NCI-H524 treated with DMSO at 0.1 percent for 48 hours (cell line): ENCODE measurements around the gene CD300LB.
"Not testable (repeated sequence)": the region's sequence is repeated elsewhere in the genome, so short reads cannot be mapped to it uniquely, and the experiment has no call there.

Source experiments
- DNase-seq: peaks from one replicate; lab custom pipeline; 2025; lab: John Stamatoyannopoulos, UW

Gene CD300LB

DNA sequence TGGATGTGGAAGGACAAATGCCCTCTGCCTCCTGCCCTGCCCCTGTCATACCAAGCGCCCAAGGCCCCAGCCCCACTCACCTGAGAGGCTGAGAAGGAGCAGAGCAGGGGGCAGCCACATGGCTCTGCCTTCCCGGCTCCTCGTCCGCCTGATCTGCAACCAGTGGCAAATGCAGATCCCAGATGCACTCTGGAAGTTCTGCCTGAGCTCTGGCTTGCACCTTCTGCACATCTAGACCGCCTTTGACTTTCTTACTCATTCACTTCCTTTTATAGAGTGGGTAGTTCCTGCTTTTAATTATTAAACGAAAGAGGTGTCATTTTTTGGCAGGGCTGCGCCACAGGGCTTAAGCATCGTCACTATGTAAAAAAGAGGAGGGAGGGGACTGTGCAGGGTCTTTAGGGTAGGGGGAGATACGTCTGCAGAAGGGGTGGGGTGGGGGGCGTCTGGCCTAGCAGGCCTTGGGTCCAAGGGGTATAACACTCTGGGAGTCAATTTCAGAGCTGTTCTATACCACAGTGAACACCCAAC lies at the start of gene CD300LB:
Gene CD300LB (minus strand): TSS at position 245 of the 531 bp plus-strand sequence. CDS start 125 bp downstream, at position 120.
- DNase-seq = no peak

GRCh38 chr17:74579900-74580299 lies 48.6 kb upstream of the CD300LB start:
- no peak for DNase-seq

GRCh38 chr17:74578979-74579378 lies 47.7 kb upstream of the CD300LB start:
- no peak for DNase-seq

DNA sequence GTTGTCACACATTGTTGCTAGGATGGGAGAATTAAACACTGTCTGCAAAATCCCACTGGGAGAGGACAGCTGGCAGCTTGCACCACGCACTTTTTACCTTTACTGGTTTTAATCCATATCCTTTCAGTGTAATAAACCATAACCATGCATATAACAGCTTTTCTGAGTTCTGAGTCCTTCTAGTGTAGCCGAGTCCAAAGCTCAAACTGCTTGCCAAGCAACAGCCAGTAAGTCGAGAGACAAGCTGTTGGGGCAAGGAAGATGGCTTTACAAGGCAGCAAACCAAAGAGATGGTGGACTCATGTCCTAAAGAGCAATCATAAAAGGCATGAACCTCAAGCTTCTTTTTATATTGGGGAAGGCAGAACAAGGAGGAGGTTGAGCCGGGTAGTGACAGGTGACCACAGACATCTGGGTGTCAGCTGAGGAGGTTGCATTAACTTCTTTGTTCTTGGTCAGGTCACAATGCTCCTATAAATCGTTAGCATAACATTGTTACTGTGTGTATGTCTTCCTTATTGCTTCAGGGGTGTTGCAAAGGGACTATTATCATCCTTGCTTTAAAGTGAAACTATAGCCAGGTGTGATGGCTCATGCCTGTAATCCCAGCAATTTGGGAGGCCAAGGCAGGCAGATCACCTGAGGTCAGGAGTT lies 43.3 kb upstream of the CD300LB start:
- DNase-seq = no peak

- DNase-seq = not testable (repeated sequence)
Measured at GRCh38 chr17:74573635-74574034, 42.4 kb upstream of the CD300LB start.

GRCh38 chr17:74573169-74573568 lies 41.9 kb upstream of the CD300LB start:
- DNase-seq = no peak

DNA sequence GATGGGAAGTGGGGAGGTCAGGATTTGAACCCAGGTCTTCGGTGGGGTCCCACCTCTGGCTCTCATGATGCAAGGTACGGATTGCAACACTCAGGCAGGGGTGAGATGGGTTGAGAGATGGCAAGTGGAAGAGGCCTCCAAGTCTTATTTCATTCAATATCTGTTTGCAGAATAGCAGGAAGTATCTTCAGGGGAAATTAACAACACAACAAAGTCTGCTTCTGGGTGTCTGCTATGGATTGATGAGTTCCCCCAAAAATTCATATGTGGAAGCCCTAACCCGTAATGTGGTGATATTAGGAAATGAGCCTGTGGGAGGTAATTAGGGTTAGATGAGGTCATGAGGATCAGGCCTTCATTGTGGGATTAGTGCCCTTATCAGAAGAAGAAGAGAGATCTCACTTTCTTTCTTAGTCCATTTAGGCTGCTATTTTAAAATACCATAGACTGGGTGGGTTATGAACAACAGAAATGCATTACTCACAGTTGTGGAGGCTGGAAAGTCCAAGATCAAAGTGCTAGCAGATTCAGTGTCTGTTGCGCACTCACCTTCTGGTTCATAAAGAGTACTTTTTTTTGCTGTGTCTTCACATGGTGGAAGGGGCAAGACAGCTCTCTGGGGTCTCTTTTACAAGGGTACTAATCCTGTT lies 40.5 kb upstream of the CD300LB start:
- no peak for DNase-seq

GRCh38 chr17:74569020-74570003 lies 38.0 kb upstream of the CD300LB start:
- DNase-seq = no peak

GRCh38 chr17:74568106-74568873 lies 37.0 kb upstream of the CD300LB start:
- no peak for DNase-seq

- DNase-seq = no peak
Measured at GRCh38 chr17:74567397-74567796, 36.1 kb upstream of the CD300LB start, which contains the start of gene CD300H. TSS of gene CD300H (minus strand) at chr17:74567509.

GRCh38 chr17:74566132-74566753 lies 35.0 kb upstream of the CD300LB start:
- DNase-seq = no peak

DNA sequence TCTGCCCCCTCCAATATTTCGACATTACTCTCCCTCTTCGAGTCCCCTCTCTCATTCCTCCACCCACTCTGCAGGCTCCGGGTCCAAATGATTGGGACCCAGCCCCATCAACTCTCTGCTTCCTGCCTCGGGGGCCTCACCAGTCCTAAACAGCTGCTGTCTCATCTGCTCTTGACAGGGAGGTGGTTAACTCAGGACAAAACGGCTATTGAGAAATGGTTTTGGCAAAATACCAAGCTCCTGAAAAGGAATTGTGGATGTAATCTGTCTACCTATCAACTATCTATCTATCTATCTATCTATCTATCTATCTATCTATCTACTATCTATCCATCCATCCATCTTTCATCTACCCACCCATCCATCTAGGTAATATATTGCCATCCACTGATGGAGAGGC lies 33.9 kb upstream of the CD300LB start:
- DNase-seq = no peak

GRCh38 chr17:74563358-74563757 lies 32.1 kb upstream of the CD300LB start:
- no peak for DNase-seq

DNA sequence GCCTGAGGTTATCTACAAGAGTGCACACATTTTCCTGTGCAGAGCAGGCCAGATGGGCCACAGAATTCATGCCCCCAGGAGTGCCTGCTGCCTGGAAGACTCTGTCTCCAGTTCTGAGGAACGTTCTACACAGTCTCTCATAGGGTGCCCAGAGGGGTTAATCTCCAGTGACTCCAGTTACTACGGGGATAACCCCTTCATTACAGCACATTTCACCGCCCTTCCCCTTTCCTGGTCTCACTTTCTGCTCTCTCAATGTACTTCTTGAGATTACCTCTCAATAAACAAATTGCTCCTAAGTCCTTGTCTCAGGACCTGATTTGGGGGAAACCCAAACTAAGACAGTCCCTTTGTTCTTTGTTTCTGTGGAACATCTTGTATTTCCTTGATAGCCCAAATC lies 30.3 kb upstream of the CD300LB start:
- no peak for DNase-seq

GRCh38 chr17:74558882-74559519 lies 27.7 kb upstream of the CD300LB start:
- no peak for DNase-seq

- not testable (repeated sequence) for DNase-seq
Measured at GRCh38 chr17:74558402-74558801, 27.1 kb upstream of the CD300LB start.

DNA sequence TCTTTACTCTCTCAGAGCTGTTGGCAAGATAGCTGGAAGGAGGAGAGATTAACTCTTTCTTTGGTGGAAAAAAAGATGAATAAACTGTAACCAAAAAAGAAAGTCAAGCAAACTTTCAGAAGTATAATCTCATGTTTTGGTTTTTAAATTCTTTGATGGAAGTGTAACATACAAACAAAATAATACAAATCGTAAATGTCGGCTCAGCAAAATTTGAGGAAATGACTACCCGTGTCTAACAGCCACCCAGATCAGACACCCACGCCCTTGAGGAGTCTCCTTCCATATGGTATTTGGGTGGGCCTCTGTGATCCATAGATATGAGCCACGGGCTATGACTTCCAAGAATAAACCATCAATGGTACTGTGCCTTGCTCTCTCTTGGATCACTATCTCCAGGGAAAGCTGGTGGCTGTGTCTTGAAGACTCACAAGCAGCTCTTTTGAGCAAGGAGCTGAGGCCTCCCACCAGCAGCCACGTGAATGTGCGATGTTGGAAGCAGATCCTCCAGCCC lies 24.2 kb upstream of the CD300LB start:
- no peak for DNase-seq

GRCh38 chr17:74554909-74555308 lies 23.6 kb upstream of the CD300LB start:
- DNase-seq = no peak

DNA sequence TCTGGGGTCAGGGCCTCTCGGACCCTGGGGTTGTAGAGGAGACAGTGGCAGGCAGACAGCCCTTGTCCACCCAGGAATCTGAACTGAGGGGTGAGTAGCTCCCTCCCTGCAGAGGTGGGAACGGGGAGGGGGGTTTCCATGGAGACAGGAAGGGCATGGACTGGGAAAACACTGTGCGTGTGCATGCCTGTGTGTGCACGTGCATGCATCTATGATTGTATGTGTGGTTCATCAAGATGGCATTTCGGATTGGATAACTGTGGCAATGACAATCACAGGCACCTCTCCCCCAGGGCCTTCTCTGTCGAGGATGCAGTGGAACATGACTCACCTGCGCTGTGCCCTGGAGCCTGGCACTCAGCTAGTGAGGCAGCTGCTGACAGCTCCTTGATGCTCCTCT lies 20.8 kb upstream of the CD300LB start:
- DNase-seq = no peak

DNA sequence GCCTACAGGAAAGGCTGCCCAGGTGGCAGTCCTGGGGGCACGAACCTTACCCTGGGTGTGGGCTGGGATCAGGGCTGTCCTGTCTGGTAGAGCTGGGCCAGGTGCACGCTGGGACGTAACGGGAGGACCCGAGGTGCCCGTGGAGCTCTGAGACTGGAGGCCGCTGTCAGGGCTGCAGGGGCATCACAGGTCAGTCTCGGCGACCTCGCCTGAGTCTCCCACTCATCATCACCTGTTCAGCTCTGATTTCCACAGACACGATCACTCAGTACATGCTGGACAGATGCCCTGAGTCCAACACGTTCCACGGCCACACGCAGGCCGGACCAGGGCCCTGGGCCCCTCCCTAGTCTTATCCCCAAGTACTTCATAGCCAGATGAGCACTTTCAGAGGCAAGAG lies 19.3 kb upstream of the CD300LB start:
- DNase-seq = no peak
